ENCODE data around the gene XPC.

Gene XPC

GRCh38 chr3:14178247-14179113 lies at the start of gene XPC, which contains the start of gene LSM3 (continued):
- TF ChIP-seq, protein P1, sequence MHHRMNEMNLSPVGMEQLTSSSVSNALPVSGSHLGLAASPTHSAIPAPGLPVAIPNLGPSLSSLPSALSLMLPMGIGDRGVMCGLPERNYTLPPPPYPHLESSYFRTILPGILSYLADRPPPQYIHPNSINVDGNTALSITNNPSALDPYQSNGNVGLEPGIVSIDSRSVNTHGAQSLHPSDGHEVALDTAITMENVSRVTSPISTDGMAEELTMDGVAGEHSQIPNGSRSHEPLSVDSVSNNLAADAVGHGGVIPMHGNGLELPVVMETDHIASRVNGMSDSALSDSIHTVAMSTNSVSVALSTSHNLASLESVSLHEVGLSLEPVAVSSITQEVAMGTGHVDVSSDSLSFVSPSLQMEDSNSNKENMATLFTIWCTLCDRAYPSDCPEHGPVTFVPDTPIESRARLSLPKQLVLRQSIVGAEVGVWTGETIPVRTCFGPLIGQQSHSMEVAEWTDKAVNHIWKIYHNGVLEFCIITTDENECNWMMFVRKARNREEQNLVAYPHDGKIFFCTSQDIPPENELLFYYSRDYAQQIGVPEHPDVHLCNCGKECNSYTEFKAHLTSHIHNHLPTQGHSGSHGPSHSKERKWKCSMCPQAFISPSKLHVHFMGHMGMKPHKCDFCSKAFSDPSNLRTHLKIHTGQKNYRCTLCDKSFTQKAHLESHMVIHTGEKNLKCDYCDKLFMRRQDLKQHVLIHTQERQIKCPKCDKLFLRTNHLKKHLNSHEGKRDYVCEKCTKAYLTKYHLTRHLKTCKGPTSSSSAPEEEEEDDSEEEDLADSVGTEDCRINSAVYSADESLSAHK (tag by site-specific recombination; IDR thresholded peaks at IDR 0.05), result no peak; the same call in 1 of the 2 replicates
- TF ChIP-seq ZFP41 (tag by site-specific recombination; IDR thresholded peaks at IDR 0.05; ENCODE audit: borderline replicate concordance) (no peak), ZNF10 (tag by site-specific recombination; IDR thresholded peaks at IDR 0.05) (no peak), ZBTB44 (tag by site-specific recombination; IDR thresholded peaks at IDR 0.05) (0 out of 2 replicates have a peak, but pooled peaks have one; percentile 52), KLF9 (tag by site-specific recombination; IDR thresholded peaks at IDR 0.05; ENCODE audit: low read depth) (peak; percentile 95), ZNF350 (tag by site-specific recombination; IDR thresholded peaks at IDR 0.05) (no peak), ZNF510 (tag by site-specific recombination; IDR thresholded peaks at IDR 0.05; ENCODE audit: insufficient replicate concordance) (no peak), HOXD13 (CRISPR knock-in tag; IDR thresholded peaks at IDR 0.05; ENCODE audit: borderline replicate concordance) (no peak), ZNF654 (tag by site-specific recombination; IDR thresholded peaks at IDR 0.05; ENCODE audit: low read depth) (no peak), ZNF571 (tag by site-specific recombination; IDR thresholded peaks at IDR 0.05) (no peak), ZNF596 (tag by site-specific recombination; IDR thresholded peaks at IDR 0.05) (no peak), ZFP37 (tag by site-specific recombination; IDR thresholded peaks at IDR 0.05) (peak; percentile 73; the same call in 1 of the 2 replicates), ZXDB (tag by site-specific recombination; IDR thresholded peaks at IDR 0.05) (peak; percentile 67; the same call in 1 of the 2 replicates), ZNF843 (tag by site-specific recombination; IDR thresholded peaks at IDR 0.05) (peak; percentile 67; the same call in 1 of the 2 replicates), ZNF311 (tag by site-specific recombination; IDR thresholded peaks at IDR 0.05; ENCODE audit: borderline replicate concordance) (no peak), ZNF621 (tag by site-specific recombination; IDR thresholded peaks at IDR 0.05) (no peak), ZNF292 (tag by site-specific recombination; IDR thresholded peaks at IDR 0.05; ENCODE audit: borderline replicate concordance, low read depth) (no peak), ZNF768 (tag by site-specific recombination; IDR thresholded peaks at IDR 0.05) (no peak), ZNF837 (tag by site-specific recombination; IDR thresholded peaks at IDR 0.05) (no peak), YY2 (tag by site-specific recombination; IDR thresholded peaks at IDR 0.05) (peak; percentile 88), ZNF530 (tag by site-specific recombination; IDR thresholded peaks at IDR 0.05; ENCODE audit: low read depth) (no peak)
- TF ChIP-seq, protein P2, sequence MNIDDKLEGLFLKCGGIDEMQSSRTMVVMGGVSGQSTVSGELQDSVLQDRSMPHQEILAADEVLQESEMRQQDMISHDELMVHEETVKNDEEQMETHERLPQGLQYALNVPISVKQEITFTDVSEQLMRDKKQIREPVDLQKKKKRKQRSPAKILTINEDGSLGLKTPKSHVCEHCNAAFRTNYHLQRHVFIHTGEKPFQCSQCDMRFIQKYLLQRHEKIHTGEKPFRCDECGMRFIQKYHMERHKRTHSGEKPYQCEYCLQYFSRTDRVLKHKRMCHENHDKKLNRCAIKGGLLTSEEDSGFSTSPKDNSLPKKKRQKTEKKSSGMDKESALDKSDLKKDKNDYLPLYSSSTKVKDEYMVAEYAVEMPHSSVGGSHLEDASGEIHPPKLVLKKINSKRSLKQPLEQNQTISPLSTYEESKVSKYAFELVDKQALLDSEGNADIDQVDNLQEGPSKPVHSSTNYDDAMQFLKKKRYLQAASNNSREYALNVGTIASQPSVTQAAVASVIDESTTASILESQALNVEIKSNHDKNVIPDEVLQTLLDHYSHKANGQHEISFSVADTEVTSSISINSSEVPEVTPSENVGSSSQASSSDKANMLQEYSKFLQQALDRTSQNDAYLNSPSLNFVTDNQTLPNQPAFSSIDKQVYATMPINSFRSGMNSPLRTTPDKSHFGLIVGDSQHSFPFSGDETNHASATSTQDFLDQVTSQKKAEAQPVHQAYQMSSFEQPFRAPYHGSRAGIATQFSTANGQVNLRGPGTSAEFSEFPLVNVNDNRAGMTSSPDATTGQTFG (tag by site-specific recombination; IDR thresholded peaks at IDR 0.05; ENCODE audit: borderline replicate concordance), result no peak
- TF ChIP-seq, protein P3, sequence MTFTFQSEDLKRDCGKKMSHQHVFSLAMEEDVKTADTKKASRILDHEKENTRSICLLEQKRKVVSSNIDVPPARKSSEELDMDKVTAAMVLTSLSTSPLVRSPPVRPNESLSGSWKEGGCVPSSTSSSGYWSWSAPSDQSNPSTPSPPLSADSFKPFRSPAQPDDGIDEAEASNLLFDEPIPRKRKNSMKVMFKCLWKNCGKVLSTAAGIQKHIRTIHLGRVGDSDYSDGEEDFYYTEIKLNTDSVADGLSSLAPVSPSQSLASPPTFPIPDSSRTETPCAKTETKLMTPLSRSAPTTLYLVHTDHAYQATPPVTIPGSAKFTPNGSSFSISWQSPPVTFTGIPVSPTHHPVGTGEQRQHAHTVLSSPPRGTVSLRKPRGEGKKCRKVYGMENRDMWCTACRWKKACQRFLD (tag by site-specific recombination; IDR thresholded peaks at IDR 0.05), result no peak
- TF ChIP-seq, protein P4, sequence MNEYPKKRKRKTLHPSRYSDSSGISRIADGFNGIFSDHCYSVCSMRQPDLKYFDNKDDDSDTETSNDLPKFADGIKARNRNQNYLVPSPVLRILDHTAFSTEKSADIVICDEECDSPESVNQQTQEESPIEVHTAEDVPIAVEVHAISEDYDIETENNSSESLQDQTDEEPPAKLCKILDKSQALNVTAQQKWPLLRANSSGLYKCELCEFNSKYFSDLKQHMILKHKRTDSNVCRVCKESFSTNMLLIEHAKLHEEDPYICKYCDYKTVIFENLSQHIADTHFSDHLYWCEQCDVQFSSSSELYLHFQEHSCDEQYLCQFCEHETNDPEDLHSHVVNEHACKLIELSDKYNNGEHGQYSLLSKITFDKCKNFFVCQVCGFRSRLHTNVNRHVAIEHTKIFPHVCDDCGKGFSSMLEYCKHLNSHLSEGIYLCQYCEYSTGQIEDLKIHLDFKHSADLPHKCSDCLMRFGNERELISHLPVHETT (tag by site-specific recombination; IDR thresholded peaks at IDR 0.05), result peak; percentile 63
- TF ChIP-seq, protein P5, sequence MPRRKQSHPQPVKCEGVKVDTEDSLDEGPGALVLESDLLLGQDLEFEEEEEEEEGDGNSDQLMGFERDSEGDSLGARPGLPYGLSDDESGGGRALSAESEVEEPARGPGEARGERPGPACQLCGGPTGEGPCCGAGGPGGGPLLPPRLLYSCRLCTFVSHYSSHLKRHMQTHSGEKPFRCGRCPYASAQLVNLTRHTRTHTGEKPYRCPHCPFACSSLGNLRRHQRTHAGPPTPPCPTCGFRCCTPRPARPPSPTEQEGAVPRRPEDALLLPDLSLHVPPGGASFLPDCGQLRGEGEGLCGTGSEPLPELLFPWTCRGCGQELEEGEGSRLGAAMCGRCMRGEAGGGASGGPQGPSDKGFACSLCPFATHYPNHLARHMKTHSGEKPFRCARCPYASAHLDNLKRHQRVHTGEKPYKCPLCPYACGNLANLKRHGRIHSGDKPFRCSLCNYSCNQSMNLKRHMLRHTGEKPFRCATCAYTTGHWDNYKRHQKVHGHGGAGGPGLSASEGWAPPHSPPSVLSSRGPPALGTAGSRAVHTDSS (tag by site-specific recombination; IDR thresholded peaks at IDR 0.05), result peak; percentile 80
- TF ChIP-seq, protein P6, sequence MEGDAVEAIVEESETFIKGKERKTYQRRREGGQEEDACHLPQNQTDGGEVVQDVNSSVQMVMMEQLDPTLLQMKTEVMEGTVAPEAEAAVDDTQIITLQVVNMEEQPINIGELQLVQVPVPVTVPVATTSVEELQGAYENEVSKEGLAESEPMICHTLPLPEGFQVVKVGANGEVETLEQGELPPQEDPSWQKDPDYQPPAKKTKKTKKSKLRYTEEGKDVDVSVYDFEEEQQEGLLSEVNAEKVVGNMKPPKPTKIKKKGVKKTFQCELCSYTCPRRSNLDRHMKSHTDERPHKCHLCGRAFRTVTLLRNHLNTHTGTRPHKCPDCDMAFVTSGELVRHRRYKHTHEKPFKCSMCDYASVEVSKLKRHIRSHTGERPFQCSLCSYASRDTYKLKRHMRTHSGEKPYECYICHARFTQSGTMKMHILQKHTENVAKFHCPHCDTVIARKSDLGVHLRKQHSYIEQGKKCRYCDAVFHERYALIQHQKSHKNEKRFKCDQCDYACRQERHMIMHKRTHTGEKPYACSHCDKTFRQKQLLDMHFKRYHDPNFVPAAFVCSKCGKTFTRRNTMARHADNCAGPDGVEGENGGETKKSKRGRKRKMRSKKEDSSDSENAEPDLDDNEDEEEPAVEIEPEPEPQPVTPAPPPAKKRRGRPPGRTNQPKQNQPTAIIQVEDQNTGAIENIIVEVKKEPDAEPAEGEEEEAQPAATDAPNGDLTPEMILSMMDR (tag by site-specific recombination; IDR thresholded peaks at IDR 0.05), result no peak

Measured in HEK293 (cell line).